ENCODE results near the gene PHC1.
"Not testable (repeated sequence)": the region's sequence is repeated elsewhere in the genome, so short reads cannot be mapped to it uniquely, and the experiment has no call there.

Gene PHC1

GRCh38 chr12:8909752-8910151 lies 4.6 kb upstream of the PHC1 start:
- DNase-seq (ENCODE audit: low read depth in 3 of 3) = no peak

- DNase-seq (ENCODE audit: low read depth in 3 of 3) = no peak
Measured at GRCh38 chr12:8911606-8912268, 2.6 kb upstream of the PHC1 start.

GRCh38 chr12:8912914-8913313 lies 1.4 kb upstream of the PHC1 start:
- DNase-seq (ENCODE audit: low read depth in 3 of 3) = no peak

GRCh38 chr12:8913702-8914032 lies 642 bp upstream of the PHC1 start:
- no peak for DNase-seq (ENCODE audit: low read depth in 3 of 3)

- peak; percentile 26 to 37 (median 37) for DNase-seq (ENCODE audit: low read depth in 3 of 3)
Measured at GRCh38 chr12:8914716-8915526, 612 bp downstream of the PHC1 start.

GRCh38 chr12:8916154-8916553 lies 1.8 kb downstream of the PHC1 start:
- DNase-seq (ENCODE audit: low read depth in 3 of 3) = no peak

GRCh38 chr12:8917031-8917430 lies 2.7 kb downstream of the PHC1 start:
- DNase-seq (ENCODE audit: low read depth in 3 of 3) = no peak

GRCh38 chr12:8917751-8918150 lies 3.4 kb downstream of the PHC1 start:
- DNase-seq (ENCODE audit: low read depth in 3 of 3) = no peak

GRCh38 chr12:8919643-8920042 lies 5.3 kb downstream of the PHC1 start:
- DNase-seq (ENCODE audit: low read depth in 3 of 3) = not testable (repeated sequence)

- DNase-seq (ENCODE audit: low read depth in 3 of 3) = no peak
Measured at GRCh38 chr12:8922544-8922943, 8.2 kb downstream of the PHC1 start.

- DNase-seq (ENCODE audit: low read depth in 3 of 3) = not testable (repeated sequence)
Measured at GRCh38 chr12:8930655-8931323, 16.5 kb downstream of the PHC1 start.

- DNase-seq (ENCODE audit: low read depth in 3 of 3) = not testable (repeated sequence)
Measured at GRCh38 chr12:8932464-8932863, 18.2 kb downstream of the PHC1 start.

- not testable (repeated sequence) for DNase-seq (ENCODE audit: low read depth in 3 of 3)
Measured at GRCh38 chr12:8934080-8934479, 19.8 kb downstream of the PHC1 start.

GRCh38 chr12:8936735-8937134 lies 22.4 kb downstream of the PHC1 start:
- no peak for DNase-seq (ENCODE audit: low read depth in 3 of 3)

GRCh38 chr12:8937842-8938442 lies 23.6 kb downstream of the PHC1 start:
- DNase-seq (ENCODE audit: low read depth in 3 of 3) = not testable (repeated sequence)

- DNase-seq (ENCODE audit: low read depth in 3 of 3) = no peak
Measured at GRCh38 chr12:8941691-8942478, 27.6 kb downstream of the PHC1 start.

GRCh38 chr12:8943565-8944186 lies 29.4 kb downstream of the PHC1 start:
- no peak for DNase-seq (ENCODE audit: low read depth in 3 of 3)

GRCh38 chr12:8946733-8947132 lies 32.4 kb downstream of the PHC1 start:
- no peak for DNase-seq (ENCODE audit: low read depth in 3 of 3)

- no peak for DNase-seq (ENCODE audit: low read depth in 3 of 3)
Measured at GRCh38 chr12:8947737-8948136, 33.4 kb downstream of the PHC1 start.

- no peak for DNase-seq (ENCODE audit: low read depth in 3 of 3)
Measured at GRCh38 chr12:8948701-8949341, 34.5 kb downstream of the PHC1 start.

Measured in stimulated activated CD4-positive, alpha-beta T cell treated with anti-CD3 and anti-CD28 coated beads, TNF-alpha, amount 100 ng/mL, for 4 hours (primary cell).